DOHH2 (cell line): ENCODE measurements around the gene AP2M1.

Experiments
- H3F3A ChIP-seq: fragments of 200-600 bp; sonication (generic), shearing (Covaris generic); 2 replicates; pipeline ENCODE4 v1.6.0; 2016; ENCODE audit warnings: antibody characterized with exemption, mild to moderate bottlenecking; ENCODE audit not compliant: control insufficient read depth, insufficient read depth
- H3K27ac ChIP-seq: fragments of 200-600 bp; sonication (generic); 2 replicates; pipeline ENCODE4 v1.5.1; 2014; ENCODE audit warnings: low read depth, mild to moderate bottlenecking, low read length, moderate library complexity
- H3K27me3 ChIP-seq: fragments of 200-600 bp; sonication (generic); 2 replicates; pipeline ENCODE4 v1.6.1; 2014; ENCODE audit warnings: mild to moderate bottlenecking, low read length, mixed read lengths; ENCODE audit not compliant: control insufficient read depth
- H3K36me3 ChIP-seq: fragments of 200-600 bp; sonication (generic); 2 replicates; pipeline ENCODE4 v1.6.1; 2014; ENCODE audit warnings: mild to moderate bottlenecking, low read length, moderate library complexity, mixed read lengths; ENCODE audit not compliant: control insufficient read depth
- H3K4me1 ChIP-seq: fragments of 200-600 bp; sonication (generic); 2 replicates; pipeline ENCODE4 v1.6.1; 2014; ENCODE audit warnings: mild to moderate bottlenecking, low read length, mixed read lengths; ENCODE audit not compliant: control insufficient read depth
- H3K4me2 ChIP-seq: fragments of 200-600 bp; sonication (generic); 2 replicates; pipeline ENCODE4 v1.6.0; 2014; ENCODE audit warnings: mild to moderate bottlenecking, low read length, moderate library complexity
- H3K4me3 ChIP-seq: fragments of 200-600 bp; sonication (generic); 2 replicates; pipeline ENCODE4 v1.5.1; 2014; ENCODE audit warnings: mild to moderate bottlenecking, low read length, mixed read lengths
- H3K79me2 ChIP-seq: fragments of 200-600 bp; sonication (generic); 2 replicates; pipeline ENCODE4 v1.6.1; 2014; ENCODE audit warnings: mild to moderate bottlenecking, low read length, mixed read lengths; ENCODE audit not compliant: control insufficient read depth
- H3K9me2 ChIP-seq: fragments of 200-600 bp; sonication (generic); replicated peaks from 2 replicates; pipeline ENCODE4 v1.6.1; 2014; ENCODE audit warnings: mild to moderate bottlenecking, low read length, mixed read lengths; ENCODE audit not compliant: control insufficient read depth
- H3K9me3 ChIP-seq: fragments of 200-600 bp; sonication (generic); 2 replicates; pipeline ENCODE4 v1.6.1; 2014; ENCODE audit warnings: antibody characterized with exemption, low read length, mixed read lengths; ENCODE audit not compliant: control insufficient read depth, insufficient read depth
- H4K20me1 ChIP-seq: fragments of 200-600 bp; sonication (generic); 2 replicates; pipeline ENCODE4 v1.6.0; 2014; ENCODE audit warnings: low read depth, mild to moderate bottlenecking, antibody characterized with exemption, low read length, moderate library complexity; ENCODE audit not compliant: control insufficient read depth, insufficient read depth
- EZH2phosphoT487 ChIP-seq: fragments of 200-600 bp; sonication (generic); IDR thresholded peaks from 2 replicates; pipeline ENCODE4 v1.6.1; 2017; ENCODE audit warnings: borderline replicate concordance, mild to moderate bottlenecking, antibody characterized with exemption, low read length, moderate library complexity, mixed read lengths
- TF ChIP-seq, protein P1 (sequence below): fragments of 200-600 bp; sonication (generic); IDR thresholded peaks from one replicate; pipeline ENCODE4 v1.5.1; 2014; ENCODE audit warnings: antibody characterized with exemption, mild to moderate bottlenecking, low read depth, low read length; ENCODE audit not compliant: poor library complexity, severe bottlenecking

AP2M1 gene

DNA sequence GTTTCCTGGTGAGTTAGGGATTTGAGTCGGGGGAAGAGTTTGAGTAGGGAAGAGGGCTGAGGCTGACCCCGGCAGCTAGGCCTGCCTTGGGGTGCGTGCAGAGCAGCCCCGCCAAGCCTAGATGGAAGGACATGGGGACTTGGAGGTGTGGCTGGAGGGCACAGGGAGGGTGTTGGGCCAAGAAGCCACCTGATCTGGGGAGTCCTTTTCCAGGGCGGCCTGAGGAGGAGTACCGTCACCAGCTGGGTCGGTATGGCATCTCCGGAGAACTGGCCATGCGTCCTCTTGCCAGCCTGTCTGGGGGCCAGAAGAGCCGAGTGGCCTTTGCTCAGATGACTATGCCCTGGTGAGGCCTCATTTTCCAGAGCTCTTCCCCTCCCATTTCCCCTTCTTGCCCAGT lies 18.2 kb downstream of the AP2M1 start:
- Histone ChIP-seq H3F3A (no peaks in the 10 kb centered on the region), H3K27ac (no peak overlapping the region), H3K27me3 (no peaks in the 10 kb centered on the region), H4K20me1 (no peaks in the 10 kb centered on the region), H3K9me2 (no peaks in the 10 kb centered on the region), H3K4me1 (peaks cover under 1% of the 10 kb centered on the region; the same call in 1 of the 2 replicates), H3K4me3 (no peak overlapping the region), H3K9me3 (no peaks in the 10 kb centered on the region), H3K4me2 (no peak overlapping the region), H3K79me2 (peaks cover 18% of the 10 kb centered on the region), H3K36me3 (peaks cover 76% of the 10 kb centered on the region)
- TF ChIP-seq EZH2phosphoT487: no peak
- TF ChIP-seq, protein P1, sequence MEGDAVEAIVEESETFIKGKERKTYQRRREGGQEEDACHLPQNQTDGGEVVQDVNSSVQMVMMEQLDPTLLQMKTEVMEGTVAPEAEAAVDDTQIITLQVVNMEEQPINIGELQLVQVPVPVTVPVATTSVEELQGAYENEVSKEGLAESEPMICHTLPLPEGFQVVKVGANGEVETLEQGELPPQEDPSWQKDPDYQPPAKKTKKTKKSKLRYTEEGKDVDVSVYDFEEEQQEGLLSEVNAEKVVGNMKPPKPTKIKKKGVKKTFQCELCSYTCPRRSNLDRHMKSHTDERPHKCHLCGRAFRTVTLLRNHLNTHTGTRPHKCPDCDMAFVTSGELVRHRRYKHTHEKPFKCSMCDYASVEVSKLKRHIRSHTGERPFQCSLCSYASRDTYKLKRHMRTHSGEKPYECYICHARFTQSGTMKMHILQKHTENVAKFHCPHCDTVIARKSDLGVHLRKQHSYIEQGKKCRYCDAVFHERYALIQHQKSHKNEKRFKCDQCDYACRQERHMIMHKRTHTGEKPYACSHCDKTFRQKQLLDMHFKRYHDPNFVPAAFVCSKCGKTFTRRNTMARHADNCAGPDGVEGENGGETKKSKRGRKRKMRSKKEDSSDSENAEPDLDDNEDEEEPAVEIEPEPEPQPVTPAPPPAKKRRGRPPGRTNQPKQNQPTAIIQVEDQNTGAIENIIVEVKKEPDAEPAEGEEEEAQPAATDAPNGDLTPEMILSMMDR: no peak

DNA sequence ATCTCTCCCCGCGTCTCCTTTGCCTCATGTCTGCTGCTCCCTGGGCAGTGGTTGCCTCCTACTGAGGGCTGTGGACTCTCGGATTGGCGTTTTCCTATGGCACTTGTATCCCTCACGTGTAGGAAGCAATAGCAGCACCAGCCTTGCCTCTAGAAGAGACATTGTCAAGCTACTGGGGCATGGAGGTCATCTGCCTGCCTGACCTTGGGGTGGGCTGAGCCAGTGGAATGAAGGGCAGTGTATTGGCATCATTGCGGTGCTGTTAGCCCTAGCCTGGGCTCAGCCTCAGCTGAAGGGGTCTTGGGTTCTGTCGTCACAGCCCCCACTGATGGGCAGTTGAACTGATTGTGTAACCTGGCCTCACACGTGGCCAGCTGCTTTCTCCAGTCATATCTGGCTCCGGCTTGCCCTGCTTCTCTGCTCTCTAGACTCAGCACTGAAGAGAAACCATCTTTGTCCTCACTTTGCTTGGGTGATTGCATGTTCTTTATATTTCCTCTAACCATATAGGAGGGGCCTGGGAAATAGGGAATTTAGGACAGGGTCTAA lies 19.4 kb downstream of the AP2M1 start:
- TF ChIP-seq EZH2phosphoT487: no peak
- TF ChIP-seq, protein P1: no peak
- H3K4me1 ChIP-seq: no peaks in the 10 kb centered on the region
- H3K9me2 ChIP-seq: no peaks in the 10 kb centered on the region
- H3K79me2 ChIP-seq: peaks cover 6% of the 10 kb centered on the region
- H3K4me3 ChIP-seq: no peak overlapping the region
- H4K20me1 ChIP-seq: no peaks in the 10 kb centered on the region
- H3K27me3 ChIP-seq: no peaks in the 10 kb centered on the region
- no peak overlapping the region for H3K27ac ChIP-seq
- H3K36me3 ChIP-seq: peaks cover 64% of the 10 kb centered on the region
- no peaks in the 10 kb centered on the region for H3K9me3 ChIP-seq
- H3K4me2 ChIP-seq: no peak overlapping the region
- no peaks in the 10 kb centered on the region for H3F3A ChIP-seq

DNA sequence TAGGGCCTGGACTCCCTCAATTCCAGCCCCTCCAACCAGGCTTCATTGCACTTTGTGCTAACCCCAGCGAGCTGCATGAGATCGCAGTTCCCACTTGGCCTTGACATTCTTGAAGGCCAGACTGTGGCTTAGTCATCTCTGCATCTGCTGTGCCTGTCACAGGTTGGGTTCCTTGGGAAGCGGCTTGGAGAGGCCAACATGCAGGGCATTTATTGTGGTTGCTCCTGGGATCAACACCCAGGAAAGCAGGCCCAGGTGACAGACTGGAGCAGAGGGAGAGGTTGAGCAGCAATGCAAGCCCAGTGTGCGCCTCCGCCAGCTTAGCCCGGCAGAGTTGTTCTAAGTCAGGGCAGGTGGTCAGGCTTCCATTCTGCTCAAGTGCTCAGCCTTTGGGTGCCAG lies 21.9 kb downstream of the AP2M1 start:
- no peaks in the 10 kb centered on the region for H3K9me2 ChIP-seq
- no peak overlapping the region for H3K4me2 ChIP-seq
- H3K36me3 ChIP-seq: peaks cover 40% of the 10 kb centered on the region

More for the DNA sequence above, 21.9 kb downstream of the AP2M1 start:
- H3K4me1 ChIP-seq: no peaks in the 10 kb centered on the region
- no peaks in the 10 kb centered on the region for H3K9me3 ChIP-seq
- no peaks in the 10 kb centered on the region for H3K27me3 ChIP-seq
- no peaks in the 10 kb centered on the region for H4K20me1 ChIP-seq
- H3K4me3 ChIP-seq: no peak overlapping the region
- H3K27ac ChIP-seq: no peak overlapping the region
- TF ChIP-seq, protein P1: no peak
- no peak for TF ChIP-seq EZH2phosphoT487
- H3K79me2 ChIP-seq: no peaks in the 10 kb centered on the region
- no peaks in the 10 kb centered on the region for H3F3A ChIP-seq
